Measurements from ENCODE around the gene ENKD1. TPM values are rescaled to one million over a fixed set of nuclear protein-coding genes. Genes with fewer than 3 reads are reported as not detected.

Gene ENKD1
- total and polyA plus RNA-seq, 2 of the 13 experiments (the other 11 are each of a cell fraction or from before 2014, with no cell fraction given), result 10.8 to 20.8 TPM

DNA sequence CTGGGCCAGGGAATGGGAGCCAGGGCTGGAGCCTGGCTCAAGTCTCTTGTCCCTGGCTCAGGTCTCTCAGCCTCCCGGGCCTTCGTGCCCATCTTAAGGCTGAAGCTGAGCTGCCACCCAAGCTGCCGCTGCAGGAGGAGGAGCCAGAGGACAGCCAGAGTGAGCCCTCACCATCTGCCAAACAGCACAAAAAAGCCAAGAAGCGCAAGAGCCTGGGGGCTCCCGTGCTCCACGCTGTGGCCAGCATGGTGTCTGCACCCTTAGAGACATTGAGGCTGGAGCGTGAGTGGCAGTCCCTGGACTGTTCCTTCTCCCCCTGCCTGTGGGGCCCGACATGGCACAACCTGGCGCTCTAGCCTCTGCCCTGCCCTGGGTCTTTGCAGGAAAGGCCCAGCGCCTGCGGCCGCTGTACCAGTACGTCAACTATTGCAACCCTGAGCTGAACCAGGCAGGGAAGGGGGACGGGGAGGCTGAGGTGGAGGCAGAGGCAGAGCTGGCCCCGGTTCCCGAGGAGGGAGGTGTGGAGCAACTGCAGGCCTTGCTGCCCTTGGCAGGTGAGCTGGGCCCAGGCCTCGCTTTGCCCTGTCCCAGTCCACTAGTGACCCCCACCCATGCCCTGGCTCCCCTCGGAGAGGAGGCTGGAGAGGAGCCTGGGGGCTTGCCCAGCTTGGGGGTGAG, 1.4 kb upstream of the ENKD1 start (continued):
- TF ChIP-seq ZBTB8A (CRISPR knock-in tag; IDR thresholded peaks at IDR 0.05; ENCODE audit: borderline replicate concordance, low read depth) (0 out of 2 replicates have a peak, but pooled peaks have one; percentile 56), RNF2 (conservative IDR thresholded peaks at IDR 0.05; ENCODE audit: low read depth) (no peak; the same call in 1 of the 2 replicates), MAZ (IDR thresholded peaks at IDR 0.05; ENCODE audit: borderline replicate concordance, low read depth, low read length) (no peak; the same call in 1 of the 2 replicates), MAZ (CRISPR knock-in tag; IDR thresholded peaks at IDR 0.05; ENCODE audit: low read depth) (peak; percentile 83), TBL1XR1 (IDR thresholded peaks at IDR 0.05; ENCODE audit: borderline replicate concordance, low read length, partially characterized antibody) (no peak)
- TF ChIP-seq, protein P1, sequence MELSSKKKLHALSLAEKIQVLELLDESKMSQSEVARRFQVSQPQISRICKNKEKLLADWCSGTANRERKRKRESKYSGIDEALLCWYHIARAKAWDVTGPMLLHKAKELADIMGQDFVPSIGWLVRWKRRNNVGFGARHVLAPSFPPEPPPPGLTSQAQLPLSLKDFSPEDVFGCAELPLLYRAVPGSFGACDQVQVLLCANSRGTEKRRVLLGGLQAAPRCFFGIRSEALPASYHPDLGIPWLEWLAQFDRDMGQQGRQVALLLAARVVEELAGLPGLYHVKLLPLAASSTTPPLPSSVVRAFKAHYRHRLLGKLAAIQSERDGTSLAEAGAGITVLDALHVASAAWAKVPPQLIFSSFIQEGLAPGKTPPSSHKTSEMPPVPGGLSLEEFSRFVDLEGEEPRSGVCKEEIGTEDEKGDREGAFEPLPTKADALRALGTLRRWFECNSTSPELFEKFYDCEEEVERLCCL (CRISPR knock-in tag; IDR thresholded peaks at IDR 0.05; ENCODE audit: borderline replicate concordance), result peak; percentile 33; the same call in 1 of the 2 replicates
- TF ChIP-seq, protein P2, sequence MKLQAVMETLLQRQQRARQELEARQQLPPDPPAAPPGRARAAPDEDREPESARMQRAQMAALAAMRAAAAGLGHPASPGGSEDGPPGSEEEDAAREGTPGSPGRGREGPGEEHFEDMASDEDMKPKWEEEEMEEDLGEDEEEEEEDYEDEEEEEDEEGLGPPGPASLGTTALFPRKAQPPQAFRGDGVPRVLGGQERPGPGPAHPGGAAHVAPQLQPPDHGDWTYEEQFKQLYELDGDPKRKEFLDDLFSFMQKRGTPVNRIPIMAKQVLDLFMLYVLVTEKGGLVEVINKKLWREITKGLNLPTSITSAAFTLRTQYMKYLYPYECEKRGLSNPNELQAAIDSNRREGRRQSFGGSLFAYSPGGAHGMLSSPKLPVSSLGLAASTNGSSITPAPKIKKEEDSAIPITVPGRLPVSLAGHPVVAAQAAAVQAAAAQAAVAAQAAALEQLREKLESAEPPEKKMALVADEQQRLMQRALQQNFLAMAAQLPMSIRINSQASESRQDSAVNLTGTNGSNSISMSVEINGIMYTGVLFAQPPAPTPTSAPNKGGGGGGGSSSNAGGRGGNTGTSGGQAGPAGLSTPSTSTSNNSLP (IDR thresholded peaks at IDR 0.05; ENCODE audit: low read depth, low read length), result no peak

DNA sequence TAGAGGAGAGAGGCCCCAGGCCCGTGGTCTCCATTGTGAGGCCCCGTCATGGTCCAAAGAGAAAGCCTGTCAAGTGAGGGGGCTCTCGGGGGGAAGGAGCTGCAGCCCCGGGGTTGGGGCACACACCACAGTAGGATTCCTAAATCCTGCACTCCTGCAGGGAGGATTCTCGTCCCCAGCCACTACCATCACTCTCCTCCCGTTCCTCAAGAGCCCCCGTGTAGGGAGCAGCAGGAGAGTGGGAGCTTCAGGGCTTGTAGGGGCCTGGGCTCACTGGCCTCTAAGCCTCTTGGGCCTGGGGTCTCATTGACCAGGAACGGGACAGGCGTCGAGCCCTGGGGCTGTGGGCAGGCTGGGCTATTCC, 885 bp upstream of the ENKD1 start:
- peaks cover 38% of the 10 kb centered on the region for H3K4me1 ChIP-seq (ENCODE audit: insufficient read depth, low read length)
- peak overlapping the region; percentile 67 for H3K27ac ChIP-seq (ENCODE audit: extremely low read length, insufficient read depth, low read length)
- no peaks in the 10 kb centered on the region for H3K79me2 ChIP-seq (ENCODE audit: insufficient read depth, low read length)
- no peak overlapping the region for H2AFZ ChIP-seq (ENCODE audit: low read length)
- peaks cover 0 to 3% of the 10 kb centered on the region in 2 experiments; a peak in 1 of 5 replicates for H3K36me3 ChIP-seq (replicated peaks in 1 of 2; ENCODE audit: control insufficient read depth in 1 of 2, insufficient read depth in 2 of 2, low read length in 2 of 2)
- no TSS peak for BruUV-seq (replicated peaks)
- H3K4me2 ChIP-seq (ENCODE audit: low read depth, low read length), result peak overlapping the region; percentile 98
- no peaks in the 10 kb centered on the region for H4K20me1 ChIP-seq (ENCODE audit: insufficient read depth, low read length)
- intact Hi-C loops (cut with micrococcal nuclease; ENCODE audit: unreplicated experiment) (no loop called here), in situ Hi-C loops (cut with HindIII; ENCODE audit: extremely low pct_ligation_motif_present, low pct_unique_long_range_greater_than_20kb) (loop anchor here (5.0 to 10.0 kb wide), 2 partner anchors 140 to 267 kb away; partner anchors contain the start of genes CTRL, PSMB10, RANBP10 and TSNAXIP1)
- peak overlapping the region; percentile 76 for H3K9ac ChIP-seq (ENCODE audit: insufficient read depth, low read depth, low read length)
- ChIA-PET POLR2A (interaction anchor here (0.9 to 3.8 kb wide), 7 partner anchors 52 to 417 kb away, joined by 4 to 28 read pairs (median 5); partner anchors contain the start of genes ATP6V0D1, CTCF, GFOD2 and NUTF2), CTCF (ENCODE audit: low intra/inter-chr PET ratio, low total read pairs) (interaction anchor here (1.1 to 4.2 kb wide), 8 partner anchors 14 to 173 kb away, joined by 3 to 118 read pairs (median 8); partner anchors contain the start of genes CARMIL2 and CTCF)
- H3K4me3 ChIP-seq (replicated peaks in 1 of 3; ENCODE audit: insufficient read depth in 1 of 3, low read depth in 2 of 3, low read length in 3 of 3), result peak overlapping the region; percentile 77 to 96 (median 88)
- FAIRE-seq, result no peak
- no peak for DNase-seq (ENCODE audit: low spot score)
- H3K27me3 ChIP-seq (ENCODE audit: control insufficient read depth in 1 of 2, insufficient read depth in 2 of 2, low read length in 2 of 2), result no peaks in the 10 kb centered on the region; a peak in 1 of 5 replicates
- H3K9me3 ChIP-seq (ENCODE audit: low read length), result no peaks in the 10 kb centered on the region
- peak; percentile 12 for ATAC-seq
- 3% methylated on average over 5 of the region's 10 CpGs for WGBS (ENCODE audit: low lambda C conversion rate)
- TF ChIP-seq ZNF543 (CRISPR knock-in tag; IDR thresholded peaks at IDR 0.05) (no peak), ZNF569 (CRISPR knock-in tag; IDR thresholded peaks at IDR 0.05; ENCODE audit: borderline replicate concordance) (0 out of 2 replicates have a peak, but pooled peaks have one; percentile 22), SP1 (IDR thresholded peaks at IDR 0.05) (no peak), SP1 (CRISPR knock-in tag; IDR thresholded peaks at IDR 0.05) (no peak), ZNF652 (CRISPR knock-in tag; IDR thresholded peaks at IDR 0.05; ENCODE audit: borderline replicate concordance, low read depth) (no peak), ZFY (CRISPR knock-in tag; IDR thresholded peaks at IDR 0.05) (no peak), ZSCAN31 (CRISPR knock-in tag; IDR thresholded peaks at IDR 0.05; ENCODE audit: low read depth) (peak; percentile 62; the same call in 1 of the 2 replicates), ZNF44 (CRISPR knock-in tag; IDR thresholded peaks at IDR 0.05) (no peak), ZNF562 (CRISPR knock-in tag; IDR thresholded peaks at IDR 0.05; ENCODE audit: borderline replicate concordance) (no peak), ZNF737 (CRISPR knock-in tag; IDR thresholded peaks at IDR 0.05; ENCODE audit: borderline replicate concordance) (no peak), PAF1 (CRISPR knock-in tag; IDR thresholded peaks at IDR 0.05) (no peak)
- TF ChIP-seq, protein P3, sequence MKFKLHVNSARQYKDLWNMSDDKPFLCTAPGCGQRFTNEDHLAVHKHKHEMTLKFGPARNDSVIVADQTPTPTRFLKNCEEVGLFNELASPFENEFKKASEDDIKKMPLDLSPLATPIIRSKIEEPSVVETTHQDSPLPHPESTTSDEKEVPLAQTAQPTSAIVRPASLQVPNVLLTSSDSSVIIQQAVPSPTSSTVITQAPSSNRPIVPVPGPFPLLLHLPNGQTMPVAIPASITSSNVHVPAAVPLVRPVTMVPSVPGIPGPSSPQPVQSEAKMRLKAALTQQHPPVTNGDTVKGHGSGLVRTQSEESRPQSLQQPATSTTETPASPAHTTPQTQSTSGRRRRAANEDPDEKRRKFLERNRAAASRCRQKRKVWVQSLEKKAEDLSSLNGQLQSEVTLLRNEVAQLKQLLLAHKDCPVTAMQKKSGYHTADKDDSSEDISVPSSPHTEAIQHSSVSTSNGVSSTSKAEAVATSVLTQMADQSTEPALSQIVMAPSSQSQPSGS (CRISPR knock-in tag; IDR thresholded peaks at IDR 0.05), result no peak

Measured in HepG2 (cell line).